AG04450 (cell line): Measurements from ENCODE around the gene GTF2A1. TPM values are rescaled to one million over a fixed set of nuclear protein-coding genes. Genes with fewer than 3 reads are reported as not detected.

Experiments
- CTCF ChIA-PET: fragments of 300-600, 350-600 bp; formaldehyde crosslinking; extraction: SDS; loops from one replicate; lab custom pipeline; 2022; ENCODE audit warnings: antibody characterized with exemption, inconsistent platforms; lab: Charles Lee
- POLR2A ChIA-PET: fragments of 350-600 bp; formaldehyde crosslinking; extraction: SDS; loops from one replicate; lab custom pipeline; 2021; ENCODE audit warnings: antibody characterized with exemption, inconsistent platforms; lab: Yijun Ruan, JAX
- DNase-seq: peaks from one replicate; pipeline ENCODE4 v3.0.0-alpha.2; 2011; ENCODE audit warnings: low read depth, low spot score
- H3K27ac ChIP-seq: one replicate; pipeline ENCODE4 v1.5.1; 2012; ENCODE audit warnings: low read depth, low read length, control low read depth
- H3K27me3 ChIP-seq: one replicate; pipeline ENCODE4 v1.6.0; 2012; ENCODE audit warnings: low read length; ENCODE audit not compliant: control insufficient read depth, insufficient read depth
- H3K4me3 ChIP-seq: 2 replicates; pipeline ENCODE4 v1.5.1; 2011; ENCODE audit warnings: mild to moderate bottlenecking, low read depth, low read length, control low read depth
- H3K9me3 ChIP-seq: 2 replicates; pipeline ENCODE4 v1.5.1; 2012; ENCODE audit warnings: low read length; ENCODE audit not compliant: control insufficient read depth, insufficient read depth
- polyA plus RNA-seq: library from polyadenylated mRNA; depleted of rRNA; stranded (reverse); fragments of >200 nt; gene quantifications from 2 replicates; pipeline ENCODE4 v1.2.3, GENCODE V29; 2011
- TF ChIP-seq, protein P1 (sequence below): IDR thresholded peaks from 2 replicates; pipeline ENCODE4 v1.5.1; 2011; ENCODE audit warnings: low read depth, low read length, control low read depth, inconsistent platforms

The GTF2A1 gene
- polyA plus RNA-seq, 1 experiment, result 22.9 TPM

DNA sequence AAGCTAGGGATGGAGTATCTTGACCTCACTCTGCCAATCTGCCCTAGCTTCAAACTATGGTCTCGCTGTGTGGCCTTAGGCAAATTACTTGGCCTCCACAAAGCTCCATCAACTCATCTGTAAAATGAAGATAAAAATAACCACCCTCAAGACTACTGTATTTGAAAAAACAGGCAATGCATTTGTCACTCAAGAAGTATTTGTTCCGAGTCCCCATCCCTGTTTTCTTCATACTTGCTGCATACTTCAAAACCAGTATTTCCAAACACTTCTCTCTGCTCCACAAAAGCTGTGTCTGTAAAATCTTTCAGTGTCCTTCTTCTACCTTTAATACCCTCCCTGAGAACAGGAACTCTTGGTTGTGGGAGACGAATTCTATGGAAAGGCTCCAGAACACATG lies 47.9 kb downstream of the GTF2A1 start:
- DNase-seq, result no peak
- TF ChIP-seq, protein P1, sequence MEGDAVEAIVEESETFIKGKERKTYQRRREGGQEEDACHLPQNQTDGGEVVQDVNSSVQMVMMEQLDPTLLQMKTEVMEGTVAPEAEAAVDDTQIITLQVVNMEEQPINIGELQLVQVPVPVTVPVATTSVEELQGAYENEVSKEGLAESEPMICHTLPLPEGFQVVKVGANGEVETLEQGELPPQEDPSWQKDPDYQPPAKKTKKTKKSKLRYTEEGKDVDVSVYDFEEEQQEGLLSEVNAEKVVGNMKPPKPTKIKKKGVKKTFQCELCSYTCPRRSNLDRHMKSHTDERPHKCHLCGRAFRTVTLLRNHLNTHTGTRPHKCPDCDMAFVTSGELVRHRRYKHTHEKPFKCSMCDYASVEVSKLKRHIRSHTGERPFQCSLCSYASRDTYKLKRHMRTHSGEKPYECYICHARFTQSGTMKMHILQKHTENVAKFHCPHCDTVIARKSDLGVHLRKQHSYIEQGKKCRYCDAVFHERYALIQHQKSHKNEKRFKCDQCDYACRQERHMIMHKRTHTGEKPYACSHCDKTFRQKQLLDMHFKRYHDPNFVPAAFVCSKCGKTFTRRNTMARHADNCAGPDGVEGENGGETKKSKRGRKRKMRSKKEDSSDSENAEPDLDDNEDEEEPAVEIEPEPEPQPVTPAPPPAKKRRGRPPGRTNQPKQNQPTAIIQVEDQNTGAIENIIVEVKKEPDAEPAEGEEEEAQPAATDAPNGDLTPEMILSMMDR, result no peak
- ChIA-PET CTCF (interaction anchor here (0.7 to 4.4 kb wide), 5 partner anchors 9 to 218 kb away, joined by 3 to 85 read pairs (median 6); partner anchors contain the start of gene TSHR), POLR2A (interaction anchor here (0.6 to 0.9 kb wide), 2 partner anchors 48 to 338 kb away, joined by 4 read pairs; partner anchors contain the start of gene GTF2A1)
- Histone ChIP-seq H3K27me3 (no peaks in the 10 kb centered on the region), H3K27ac (no peak overlapping the region), H3K9me3 (no peaks in the 10 kb centered on the region), H3K4me3 (no peak overlapping the region)

GRCh38 chr14:81172353-81172752 lies 48.4 kb downstream of the GTF2A1 start:
- Histone ChIP-seq H3K27me3 (no peaks in the 10 kb centered on the region), H3K4me3 (no peak overlapping the region), H3K27ac (no peak overlapping the region), H3K9me3 (no peaks in the 10 kb centered on the region)
- TF ChIP-seq, protein P1, result no peak
- no peak for DNase-seq
- ChIA-PET POLR2A (interaction anchor here (0.9 to 1.2 kb wide), 2 partner anchors 47 to 49 kb away, joined by 4 to 6 read pairs; partner anchors contain the start of gene GTF2A1), CTCF (interaction anchor here (0.7 to 4.4 kb wide), 10 partner anchors 9 to 1093 kb away, joined by 3 to 85 read pairs (median 6); partner anchors contain the start of gene TSHR)

- ChIA-PET POLR2A (interaction anchor here (0.6 to 1.6 kb wide), 3 partner anchors 13 to 50 kb away, joined by 4 to 16 read pairs (median 13); partner anchors contain the start of gene GTF2A1), CTCF (interaction anchor here (0.7 to 4.4 kb wide), 36 partner anchors 10 to 1586 kb away, joined by 3 to 103 read pairs (median 4); partner anchors contain the start of genes GTF2A1 and TSHR)
- TF ChIP-seq, protein P1, result no peak
- H3K4me3 ChIP-seq, result no peak overlapping the region; the same call in 1 of the 2 replicates
- no peak overlapping the region for H3K27ac ChIP-seq
- no peaks in the 10 kb centered on the region for H3K27me3 ChIP-seq
- DNase-seq, result no peak
- no peaks in the 10 kb centered on the region for H3K9me3 ChIP-seq
Measured at GRCh38 chr14:81170829-81171195, 49.9 kb downstream of the GTF2A1 start.

GRCh38 chr14:81170104-81170828 lies 50.5 kb downstream of the GTF2A1 start:
- TF ChIP-seq, protein P1, result peak; percentile 95
- H3K27me3 ChIP-seq, result no peaks in the 10 kb centered on the region
- peak overlapping the region; percentile 78 for H3K4me3 ChIP-seq
- POLR2A ChIA-PET, result interaction anchor here (0.6 to 1.6 kb wide), 3 partner anchors 12 to 51 kb away, joined by 4 to 16 read pairs (median 13); partner anchors contain the start of gene GTF2A1
- peak overlapping the region; percentile 96 for H3K27ac ChIP-seq
- peak; percentile 67 for DNase-seq
- H3K9me3 ChIP-seq, result no peaks in the 10 kb centered on the region
- CTCF ChIA-PET, result interaction anchor here (0.6 to 4.4 kb wide), 39 partner anchors 9 to 360 kb away, joined by 3 to 103 read pairs (median 4); partner anchors contain the start of genes GTF2A1 and TSHR

- no peak for DNase-seq
Measured at GRCh38 chr14:81169711-81170103, 51.1 kb downstream of the GTF2A1 start.

More at GRCh38 chr14:81169711-81170103, 51.1 kb downstream of the GTF2A1 start:
- ChIA-PET CTCF (interaction anchor here (0.6 to 4.4 kb wide), 29 partner anchors 9 to 360 kb away, joined by 3 to 103 read pairs (median 4); partner anchors contain the start of genes GTF2A1 and TSHR), POLR2A (interaction anchor here (1.2 to 1.6 kb wide), 2 partner anchors 49 to 51 kb away, joined by 13 to 16 read pairs; partner anchors contain the start of gene GTF2A1)
- Histone ChIP-seq H3K27ac (no peak overlapping the region), H3K4me3 (peak overlapping the region; percentile 78), H3K9me3 (no peaks in the 10 kb centered on the region), H3K27me3 (no peaks in the 10 kb centered on the region)
- TF ChIP-seq, protein P1, result no peak
